K562 (cell line): ENCODE data around the gene DUSP10. TPM values are rescaled to one million over a fixed set of nuclear protein-coding genes. Genes with fewer than 3 reads are reported as not detected.

ENCODE experiments used
- ATF1 ChIP-seq, 2 experiments: fragments of 450-650 bp in 1 of 2; IDR thresholded peaks; 2 replicates each; pipeline ENCODE4 v1.6.1; 2016; ENCODE audit warnings: missing compliant biosample characterization in 1 of 2, missing genetic modification characterization in 1 of 2
- CCNT2 ChIP-seq: IDR thresholded peaks from 2 replicates; pipeline ENCODE4 v1.6.1; 2011; ENCODE audit warnings: borderline replicate concordance, low read depth, mild to moderate bottlenecking, moderate library complexity, mixed read lengths, low read length; ENCODE audit not compliant: insufficient read length; ENCODE audit errors: extremely low read depth
- CREB1 ChIP-seq, 2 experiments: sonication (generic) in 1 of 2; formaldehyde crosslinking in 1 of 2; IDR thresholded peaks; 2 replicates each; pipeline versions ENCODE4 v1.6.1 to v1.8.0; 2012 to 2022; ENCODE audit warnings: inconsistent platforms in 1 of 2, mild to moderate bottlenecking in 1 of 2, missing genetic modification reagents in 1 of 2, moderate library complexity in 1 of 2
- ETV5 ChIP-seq: sonication (generic); formaldehyde crosslinking; IDR thresholded peaks from 2 replicates; pipeline ENCODE4 v1.4.0; 2020; ENCODE audit warnings: low read depth, mild to moderate bottlenecking, missing genetic modification reagents
- FOXJ2 ChIP-seq: fragments of 200-800 bp; sonication (Bioruptor generic); IDR thresholded peaks from 2 replicates; pipeline ENCODE4 v1.6.1; 2016; ENCODE audit warnings: missing genetic modification characterization, missing compliant biosample characterization
- JUND ChIP-seq, 2 experiments: IDR thresholded peaks; 2 replicates in 1 of 2; 3 replicates in 1 of 2; pipeline ENCODE4 v1.6.1; 2011; ENCODE audit warnings: borderline replicate concordance in 2 of 2, low read depth in 2 of 2, low read length in 2 of 2, improper control_type of control experiment in 1 of 2, missing biosample characterization in 1 of 2, missing genetic modification characterization in 1 of 2, missing genetic modification reagents in 1 of 2
- LEF1 ChIP-seq: fragments of 450-650 bp; IDR thresholded peaks from 2 replicates; pipeline ENCODE4 v1.6.1; 2016; ENCODE audit warnings: mild to moderate bottlenecking
- MAFK ChIP-seq: IDR thresholded peaks from 2 replicates; pipeline ENCODE4 v1.6.1; 2011; ENCODE audit warnings: low read length, improper control_type of control experiment
- MECOM ChIP-seq: fragments of 250-450 bp; sonication (Bioruptor Pico); IDR thresholded peaks from 2 replicates; pipeline ENCODE4 v1.8.0; 2022; ENCODE audit warnings: inconsistent platforms
- MED1 ChIP-seq: sonication (generic); formaldehyde crosslinking; IDR thresholded peaks from 2 replicates; pipeline ENCODE4 v1.8.1; 2023; ENCODE audit warnings: missing genetic modification reagents, borderline replicate concordance
- NRF1 ChIP-seq, 2 experiments: fragments of 450-650 bp; IDR thresholded peaks in 1 of 2; conservative IDR thresholded peaks in 1 of 2; 2 replicates each; pipeline ENCODE4 v1.6.1; 2014; ENCODE audit warnings: mild to moderate bottlenecking in 2 of 2
- POLR2AphosphoS5 ChIP-seq: IDR thresholded peaks from 2 replicates; pipeline ENCODE4 v1.6.1; 2011; ENCODE audit warnings: mild to moderate bottlenecking, low read depth, low read length, moderate library complexity; ENCODE audit not compliant: control insufficient read depth, insufficient read depth
- POLR2H ChIP-seq: IDR thresholded peaks from 2 replicates; pipeline ENCODE4 v1.6.1; 2016; ENCODE audit warnings: missing genetic modification characterization, low read depth, mild to moderate bottlenecking, control low read depth, missing compliant biosample characterization, moderate library complexity
- SOX6 ChIP-seq: fragments of 450-650 bp; IDR thresholded peaks from 2 replicates; pipeline ENCODE4 v1.6.1; 2014; ENCODE audit warnings: mild to moderate bottlenecking
- TEAD1 ChIP-seq, 2 experiments: fragments of 450-650 bp in 1 of 2; sonication (generic) in 1 of 2; formaldehyde crosslinking; IDR thresholded peaks; 2 replicates each; pipeline versions ENCODE4 v1.4.0 to v1.8.0; 2020 to 2022; ENCODE audit warnings: mild to moderate bottlenecking in 2 of 2, missing genetic modification reagents in 1 of 2
- TRIM24 ChIP-seq, 2 experiments: fragments of 450-650 bp; IDR thresholded peaks; 2 replicates each; pipeline ENCODE4 v1.6.1; 2016
- ZEB2 ChIP-seq: fragments of 450-650 bp; IDR thresholded peaks from 2 replicates; pipeline ENCODE4 v1.6.1; 2016
- ZNF197 ChIP-seq: fragments of 200-800 bp; sonication (Bioruptor generic); IDR thresholded peaks from 2 replicates; pipeline ENCODE4 v1.6.1; 2016; ENCODE audit warnings: low read depth, missing genetic modification characterization, missing compliant biosample characterization
- ZNF274 ChIP-seq: IDR thresholded peaks from 2 replicates; pipeline ENCODE4 v1.6.1; 2011; ENCODE audit warnings: low read depth, mild to moderate bottlenecking, low read length, moderate library complexity, borderline replicate concordance
- ZNF324 ChIP-seq: fragments of 250-450 bp; sonication (Bioruptor Pico); IDR thresholded peaks from 2 replicates; pipeline ENCODE4 v1.4.0; 2020; ENCODE audit warnings: mild to moderate bottlenecking
- ZNF586 ChIP-seq: fragments of 450-650 bp; formaldehyde crosslinking; conservative IDR thresholded peaks from 2 replicates; pipeline ENCODE4 v1.4.0; 2020; ENCODE audit warnings: mild to moderate bottlenecking, moderate library complexity
- polyA plus RNA-seq, 8 experiments: library from polyadenylated mRNA; depleted of rRNA in 4 of 8; stranded (reverse) in 5 of 8; unstranded in 3 of 8; fragments of >200 nt; fragmentation: Nextera tagmentation in 2 of 8; fragmentation: Illumina TruSeq in 1 of 8; extraction: Ambion mirVana in 2 of 8; extraction: Trizol in 1 of 8; gene quantifications; 2 replicates each; pipeline versions ENCODE4 v1.2.1 to v1.2.3, GENCODE V29; 2011 to 2014; ENCODE audit warnings: inconsistent platforms in 1 of 8, missing spikeins in 1 of 8
- total RNA-seq, 7 experiments: library from RNA; depleted of rRNA in 6 of 7; stranded (reverse); fragments of >200 nt in 6 of 7; fragmentation: Illumina TruSeq in 2 of 7; extraction: Trizol in 2 of 7; gene quantifications; 2 replicates each; pipeline versions ENCODE4 v1.2.1 to v1.2.3, GENCODE V29; 2011 to 2021; ENCODE audit warnings: low replicate concordance in 1 of 7
- TF ChIP-seq, protein P1 (sequence below), 2 experiments: fragments of 200-800 bp in 1 of 2; sonication (Bioruptor generic) in 1 of 2; sonication (generic) in 1 of 2; formaldehyde crosslinking in 1 of 2; IDR thresholded peaks in 1 of 2; conservative IDR thresholded peaks in 1 of 2; 2 replicates each; pipeline versions ENCODE4 v1.5.0 to v1.6.1; 2016 to 2020; ENCODE audit warnings: missing compliant biosample characterization in 1 of 2, missing genetic modification characterization in 1 of 2, missing genetic modification reagents in 1 of 2
- TF ChIP-seq, protein P2 (sequence below): fragments of 450-650 bp; IDR thresholded peaks from 2 replicates; pipeline ENCODE4 v1.6.1; 2014; ENCODE audit warnings: low read depth, mild to moderate bottlenecking, moderate library complexity, borderline replicate concordance
- TF ChIP-seq, protein P3 (sequence below): sonication (generic); formaldehyde crosslinking; IDR thresholded peaks from 2 replicates; pipeline ENCODE4 v1.8.1; 2023; ENCODE audit warnings: mild to moderate bottlenecking, missing genetic modification reagents, moderate library complexity

DUSP10 gene
- total and polyA plus RNA-seq, 9 of the 15 experiments (the other 6 are each of a cell fraction or from before 2014, with no cell fraction given) = 1.7 to 8.3 (median 6.1) TPM

DNA sequence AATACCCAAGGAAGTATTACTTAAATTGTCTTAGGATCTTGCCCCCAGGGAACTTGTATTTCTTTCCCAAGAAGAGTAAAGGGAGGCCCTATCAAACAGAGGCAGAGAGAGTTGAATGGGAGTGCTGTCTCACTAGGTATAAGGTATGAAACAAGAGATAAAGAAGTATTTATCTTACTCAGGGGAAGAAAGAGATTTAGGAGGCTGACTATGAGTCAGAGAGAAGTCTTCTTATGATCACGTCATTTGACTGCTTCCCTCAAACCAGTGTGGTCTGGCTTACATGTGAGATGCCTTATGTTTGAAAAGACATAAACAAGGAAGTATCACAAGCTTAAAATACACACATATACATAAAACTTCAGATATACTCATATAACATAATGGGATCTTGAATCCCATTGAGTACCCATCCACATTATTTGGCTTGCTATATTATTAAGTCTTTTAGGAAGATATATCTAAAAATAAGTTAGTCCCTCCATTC, 29.6 kb downstream of the DUSP10 start (continued):
- TF ChIP-seq, protein P1, sequence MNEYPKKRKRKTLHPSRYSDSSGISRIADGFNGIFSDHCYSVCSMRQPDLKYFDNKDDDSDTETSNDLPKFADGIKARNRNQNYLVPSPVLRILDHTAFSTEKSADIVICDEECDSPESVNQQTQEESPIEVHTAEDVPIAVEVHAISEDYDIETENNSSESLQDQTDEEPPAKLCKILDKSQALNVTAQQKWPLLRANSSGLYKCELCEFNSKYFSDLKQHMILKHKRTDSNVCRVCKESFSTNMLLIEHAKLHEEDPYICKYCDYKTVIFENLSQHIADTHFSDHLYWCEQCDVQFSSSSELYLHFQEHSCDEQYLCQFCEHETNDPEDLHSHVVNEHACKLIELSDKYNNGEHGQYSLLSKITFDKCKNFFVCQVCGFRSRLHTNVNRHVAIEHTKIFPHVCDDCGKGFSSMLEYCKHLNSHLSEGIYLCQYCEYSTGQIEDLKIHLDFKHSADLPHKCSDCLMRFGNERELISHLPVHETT (CRISPR knock-in tag; conservative IDR thresholded peaks at IDR 0.05 in 1 of 2, IDR thresholded peaks at IDR 0.05 in 1 of 2) = peak in 1 of 2 experiments; percentile 63; a peak in 2 of 4 replicates
- TF ChIP-seq NRF1 (conservative IDR thresholded peaks at IDR 0.05 in 1 of 2, IDR thresholded peaks at IDR 0.05 in 1 of 2) (no peak), ETV5 (CRISPR knock-in tag) (no peak), ZEB2 (peak; percentile 76; the same call in 1 of the 2 replicates), ZNF324 (CRISPR knock-in tag) (no peak; the same call in 1 of the 2 replicates), TEAD1 (CRISPR knock-in tag; IDR thresholded peaks at IDR 0.05) (peak in 1 of 2 experiments; percentile 64; a peak in 1 of 4 replicates), FOXJ2 (tag) (no peak), MAFK (no peak), ZNF197 (CRISPR knock-in tag) (0 out of 2 replicates have a peak, but pooled peaks have one; percentile 54), ZNF586 (no peak), SOX6 (peak; percentile 71), LEF1 (peak; percentile 44), TRIM24 (IDR thresholded peaks at IDR 0.05) (peak; percentile 28 to 73; a peak in 2 of 4 replicates), MECOM (CRISPR knock-in tag) (peak; percentile 13; the same call in 1 of the 2 replicates), JUND (IDR thresholded peaks at IDR 0.05; ENCODE audit: borderline replicate concordance, low read depth, low read length) (peak; percentile 96), JUND (tag; IDR thresholded peaks at IDR 0.05; ENCODE audit: borderline replicate concordance, low read depth, low read length) (peak; percentile 93), CREB1 (IDR thresholded peaks at IDR 0.05) (peak; percentile 68; the same call in 1 of the 2 replicates), CREB1 (CRISPR knock-in tag; IDR thresholded peaks at IDR 0.05) (no peak), ATF1 (CRISPR knock-in tag; IDR thresholded peaks at IDR 0.05) (no peak), ATF1 (tag; IDR thresholded peaks at IDR 0.05) (peak; percentile 82), MED1 (CRISPR knock-in tag) (no peak), CCNT2 (no peak), ZNF274 (no peak), POLR2H (tag) (peak; percentile 78), POLR2AphosphoS5 (no peak)
- TF ChIP-seq, protein P2, sequence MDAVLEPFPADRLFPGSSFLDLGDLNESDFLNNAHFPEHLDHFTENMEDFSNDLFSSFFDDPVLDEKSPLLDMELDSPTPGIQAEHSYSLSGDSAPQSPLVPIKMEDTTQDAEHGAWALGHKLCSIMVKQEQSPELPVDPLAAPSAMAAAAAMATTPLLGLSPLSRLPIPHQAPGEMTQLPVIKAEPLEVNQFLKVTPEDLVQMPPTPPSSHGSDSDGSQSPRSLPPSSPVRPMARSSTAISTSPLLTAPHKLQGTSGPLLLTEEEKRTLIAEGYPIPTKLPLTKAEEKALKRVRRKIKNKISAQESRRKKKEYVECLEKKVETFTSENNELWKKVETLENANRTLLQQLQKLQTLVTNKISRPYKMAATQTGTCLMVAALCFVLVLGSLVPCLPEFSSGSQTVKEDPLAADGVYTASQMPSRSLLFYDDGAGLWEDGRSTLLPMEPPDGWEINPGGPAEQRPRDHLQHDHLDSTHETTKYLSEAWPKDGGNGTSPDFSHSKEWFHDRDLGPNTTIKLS = no peak
- TF ChIP-seq, protein P3, sequence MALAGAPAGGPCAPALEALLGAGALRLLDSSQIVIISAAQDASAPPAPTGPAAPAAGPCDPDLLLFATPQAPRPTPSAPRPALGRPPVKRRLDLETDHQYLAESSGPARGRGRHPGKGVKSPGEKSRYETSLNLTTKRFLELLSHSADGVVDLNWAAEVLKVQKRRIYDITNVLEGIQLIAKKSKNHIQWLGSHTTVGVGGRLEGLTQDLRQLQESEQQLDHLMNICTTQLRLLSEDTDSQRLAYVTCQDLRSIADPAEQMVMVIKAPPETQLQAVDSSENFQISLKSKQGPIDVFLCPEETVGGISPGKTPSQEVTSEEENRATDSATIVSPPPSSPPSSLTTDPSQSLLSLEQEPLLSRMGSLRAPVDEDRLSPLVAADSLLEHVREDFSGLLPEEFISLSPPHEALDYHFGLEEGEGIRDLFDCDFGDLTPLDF (CRISPR knock-in tag) = no peak
